Lower lobe of right lung (tissue), 2 donors: ENCODE measurements around the gene TPSD1. TPM values are rescaled to one million over a fixed set of nuclear protein-coding genes. Genes with fewer than 3 reads are reported as not detected.
A peak's percentile ranks its signal among the peaks of the same experiment; 100 is the strongest.
"Not testable (repeated sequence)": the region's sequence is repeated elsewhere in the genome, so short reads cannot be mapped to it uniquely, and the experiment has no call there.

ENCODE experiments used
- ATAC-seq, 2 donors: fragments of 200-7000 bp; cut with Tn5 transposase; one replicate each; pipeline ENCODE4 v1.9.1; 2020 to 2022; ENCODE audit warnings: mild to moderate bottlenecking in 2 of 2, moderate library complexity in 2 of 2
- DNase-seq: peaks from one replicate; pipeline ENCODE4 v3.0.0-alpha.2; 2020
- H3K27ac ChIP-seq: fragments of 200-600 bp; one replicate; pipeline ENCODE4 v1.8.0; 2022
- H3K27me3 ChIP-seq: fragments of 200-600 bp; one replicate; pipeline ENCODE4 v1.8.0; 2022; ENCODE audit warnings: low read depth
- H3K36me3 ChIP-seq: fragments of 200-600 bp; one replicate; pipeline ENCODE4 v1.8.0; 2022; ENCODE audit warnings: mild to moderate bottlenecking
- H3K4me1 ChIP-seq: fragments of 200-600 bp; one replicate; pipeline ENCODE4 v1.8.0; 2022
- H3K4me3 ChIP-seq: fragments of 200-600 bp; one replicate; pipeline ENCODE4 v1.8.0; 2022; ENCODE audit warnings: mild to moderate bottlenecking
- H3K9me3 ChIP-seq: fragments of 200-600 bp; one replicate; pipeline ENCODE4 v1.8.0; 2022
- CTCF ChIP-seq: fragments of 200-600 bp; IDR thresholded peaks from one replicate; pipeline ENCODE4 v1.8.0; 2022; ENCODE audit warnings: antibody characterized with exemption, mild to moderate bottlenecking
- intact Hi-C: fragments of 100-400 bp; cut with DNase I; formaldehyde crosslinking; loops from one replicate; pipeline ENCODE4 v1.11.0; 2022
- total RNA-seq: library from RNA; stranded (reverse); fragmentation: NEBNext Ultra II Directional; extraction: Animal tissue kit (Norgen Biotek cat#: 25700); gene quantifications from one replicate; pipeline ENCODE4 v1.2.1, GENCODE V29; 2021
- donor health status: DM: no; HTN: yes; CAD: no; lungs with severe emphysema.

The TPSD1 gene
- total RNA-seq, 1 donor from 2014 or later, result 9.6 TPM

- DNase-seq, ATAC-seq, H3K4me1 ChIP-seq, H3K27ac ChIP-seq, H3K36me3 ChIP-seq, intact Hi-C loops, H3K4me3 ChIP-seq, H3K9me3 ChIP-seq, H3K27me3 ChIP-seq: not testable (repeated sequence)
Observed at GRCh38 chr16:1230471-1231212, 25.2 kb upstream of the TPSD1 start.

GRCh38 chr16:1231301-1231700 lies 24.6 kb upstream of the TPSD1 start:
- not testable (repeated sequence) for DNase-seq, H3K4me3 ChIP-seq

GRCh38 chr16:1232049-1232748 lies 23.7 kb upstream of the TPSD1 start:
- ATAC-seq, result peak in 1 of 2 donors; percentile 16
- H3K4me1 ChIP-seq, H3K4me3 ChIP-seq, intact Hi-C loops, H3K27ac ChIP-seq, H3K36me3 ChIP-seq, DNase-seq, H3K27me3 ChIP-seq, H3K9me3 ChIP-seq: not testable (repeated sequence)

More at GRCh38 chr16:1231301-1231700, 24.6 kb upstream of the TPSD1 start:
- ATAC-seq, H3K9me3 ChIP-seq, intact Hi-C loops, H3K4me1 ChIP-seq, H3K36me3 ChIP-seq, H3K27ac ChIP-seq, H3K27me3 ChIP-seq: not testable (repeated sequence)

- H3K36me3 ChIP-seq, H3K4me3 ChIP-seq, H3K27ac ChIP-seq, DNase-seq, H3K27me3 ChIP-seq, H3K4me1 ChIP-seq, intact Hi-C loops, H3K9me3 ChIP-seq: not testable (repeated sequence)
- ATAC-seq, result peak; percentile 70 to 79
Observed at GRCh38 chr16:1236659-1237058, 19.2 kb upstream of the TPSD1 start.

GRCh38 chr16:1237990-1238389 lies 17.9 kb upstream of the TPSD1 start:
- Histone ChIP-seq H3K27me3 (no peaks in the 10 kb centered on the region), H3K4me1 (no peaks in the 10 kb centered on the region), H3K4me3 (no peak overlapping the region), H3K36me3 (no peaks in the 10 kb centered on the region), H3K27ac (no peak overlapping the region), H3K9me3 (no peaks in the 10 kb centered on the region)
- intact Hi-C loops, result no loop called here
- no peak for TF ChIP-seq CTCF
- no peak for ATAC-seq
- no peak for DNase-seq

- ATAC-seq, H3K4me3 ChIP-seq, H3K36me3 ChIP-seq, H3K27ac ChIP-seq, intact Hi-C loops, H3K9me3 ChIP-seq, DNase-seq, H3K27me3 ChIP-seq, H3K4me1 ChIP-seq: not testable (repeated sequence)
Observed at GRCh38 chr16:1238909-1239308, 17.0 kb upstream of the TPSD1 start.

- H3K9me3 ChIP-seq, H3K4me1 ChIP-seq, H3K27ac ChIP-seq, intact Hi-C loops, H3K36me3 ChIP-seq, DNase-seq, H3K27me3 ChIP-seq, H3K4me3 ChIP-seq: not testable (repeated sequence)
- peak in 1 of 2 donors; percentile 18 for ATAC-seq
Observed at GRCh38 chr16:1239575-1239974, 16.3 kb upstream of the TPSD1 start.

GRCh38 chr16:1240436-1240835 lies 15.4 kb upstream of the TPSD1 start, which contains the start of gene TPSAB1:
Gene TPSAB1 (plus strand): TSS chr16:1240705. CDS start chr16:1240939, 234 bp downstream.
- H3K27ac ChIP-seq, H3K36me3 ChIP-seq, H3K27me3 ChIP-seq, H3K9me3 ChIP-seq, H3K4me1 ChIP-seq, H3K4me3 ChIP-seq, intact Hi-C loops: not testable (repeated sequence)
- ATAC-seq (peak in 1 of 2 donors; percentile 28), DNase-seq (peak; percentile 45)

- H3K36me3 ChIP-seq, ATAC-seq, intact Hi-C loops, DNase-seq, H3K4me1 ChIP-seq, H3K27me3 ChIP-seq, H3K9me3 ChIP-seq, H3K4me3 ChIP-seq, H3K27ac ChIP-seq: not testable (repeated sequence)
Observed at GRCh38 chr16:1241081-1241480, 14.8 kb upstream of the TPSD1 start.

- DNase-seq, H3K4me1 ChIP-seq, ATAC-seq, H3K27ac ChIP-seq, H3K4me3 ChIP-seq, H3K36me3 ChIP-seq, H3K9me3 ChIP-seq, intact Hi-C loops: not testable (repeated sequence)
- H3K27me3 ChIP-seq, result peaks cover 14% of the 10 kb centered on the region
Observed at GRCh38 chr16:1243363-1243762, 12.5 kb upstream of the TPSD1 start.

- DNase-seq, H3K4me3 ChIP-seq, intact Hi-C loops, H3K27ac ChIP-seq, H3K4me1 ChIP-seq, H3K36me3 ChIP-seq, H3K9me3 ChIP-seq: not testable (repeated sequence)
- H3K27me3 ChIP-seq, result peaks cover 14% of the 10 kb centered on the region
- ATAC-seq, result peak in 1 of 2 donors; percentile 1
Observed at GRCh38 chr16:1243907-1244850, 11.7 kb upstream of the TPSD1 start.
